GM23338 (cell line): ENCODE measurements around the gene PCP4. TPM values are rescaled to one million over a fixed set of nuclear protein-coding genes. Genes with fewer than 3 reads are reported as not detected.

Source experiments
- ATAC-seq: fragments of 200-7000 bp; cut with Tn5 transposase; 3 replicates; pipeline ENCODE4 v1.9.1; 2020
- DNase-seq: peaks from one replicate; pipeline ENCODE4 v3.0.0-alpha.2; 2015; ENCODE audit warnings: low spot score
- H2AFZ ChIP-seq: fragments of 200-600 bp; sonication (generic); 2 replicates; pipeline ENCODE4 v1.8.0; 2016; ENCODE audit warnings: antibody characterized with exemption, mild to moderate bottlenecking, moderate library complexity
- H3F3A ChIP-seq: fragments of 200-600 bp; sonication (generic); replicated peaks from 2 replicates; pipeline ENCODE4 v1.8.0; 2017; ENCODE audit warnings: antibody characterized with exemption, mixed run types, low read depth
- H3K27ac ChIP-seq: fragments of 200-600 bp; sonication (generic); 2 replicates; pipeline ENCODE4 v1.6.1; 2016; ENCODE audit warnings: low read depth
- H3K27me3 ChIP-seq: fragments of 200-600 bp; sonication (generic); 2 replicates; pipeline ENCODE4 v1.8.0; 2016; ENCODE audit warnings: mild to moderate bottlenecking, mixed run types, moderate library complexity; ENCODE audit not compliant: insufficient read depth
- H3K36me3 ChIP-seq: fragments of 200-600 bp; sonication (generic); 2 replicates; pipeline ENCODE4 v1.8.0; 2016; ENCODE audit warnings: mild to moderate bottlenecking; ENCODE audit not compliant: insufficient read depth
- H3K4me1 ChIP-seq: fragments of 200-600 bp; sonication (generic); 2 replicates; pipeline ENCODE4 v1.8.0; 2016; ENCODE audit warnings: mild to moderate bottlenecking, moderate library complexity; ENCODE audit not compliant: insufficient read depth
- H3K4me2 ChIP-seq: fragments of 200-600 bp; sonication (generic); 2 replicates; pipeline ENCODE4 v1.7.1; 2017; ENCODE audit warnings: mixed run types
- H3K4me3 ChIP-seq: fragments of 200-600 bp; sonication (generic); 2 replicates; pipeline ENCODE4 v1.6.1; 2016; ENCODE audit warnings: mixed run types
- H3K79me2 ChIP-seq: fragments of 200-600 bp; sonication (generic); replicated peaks from 2 replicates; pipeline ENCODE4 v1.8.0; 2017; ENCODE audit warnings: mild to moderate bottlenecking; ENCODE audit not compliant: insufficient read depth
- H3K9me2 ChIP-seq: fragments of 200-600 bp; sonication (generic); 2 replicates; pipeline ENCODE4 v1.8.0; 2017; ENCODE audit not compliant: insufficient read depth
- H4K20me1 ChIP-seq: fragments of 200-600 bp; sonication (generic); replicated peaks from 2 replicates; pipeline ENCODE4 v1.8.0; 2017; ENCODE audit warnings: mild to moderate bottlenecking; ENCODE audit not compliant: insufficient read depth
- H3K27ac Mint-ChIP-seq: 2 replicates; pipeline ENCODE4 v1.8.0; 2020; ENCODE audit warnings: inconsistent platforms, mild to moderate bottlenecking, moderate library complexity, mixed read lengths
- H3K27me3 Mint-ChIP-seq: 3 replicates; pipeline ENCODE4 v1.8.0; 2022; ENCODE audit warnings: low read depth, mild to moderate bottlenecking, moderate library complexity, mixed read lengths, inconsistent platforms; ENCODE audit not compliant: insufficient read depth, poor library complexity
- H3K36me3 Mint-ChIP-seq: 3 replicates; pipeline ENCODE4 v1.8.0; 2021; ENCODE audit warnings: low read depth, mild to moderate bottlenecking, inconsistent platforms, moderate library complexity, mixed read lengths
- H3K4me1 Mint-ChIP-seq: 3 replicates; pipeline ENCODE4 v1.8.0; 2020; ENCODE audit warnings: mild to moderate bottlenecking, inconsistent platforms, mixed read lengths
- H3K4me3 Mint-ChIP-seq: 3 replicates; pipeline ENCODE4 v1.8.0; 2021; ENCODE audit warnings: moderate library complexity, mild to moderate bottlenecking, inconsistent platforms, mixed read lengths
- H3K9me3 Mint-ChIP-seq: 3 replicates; pipeline ENCODE4 v1.8.0; 2020; ENCODE audit warnings: moderate library complexity, mild to moderate bottlenecking, inconsistent platforms, mixed read lengths
- CREB1 ChIP-seq: fragments of 250-450 bp; sonication (Bioruptor Pico); IDR thresholded peaks from 2 replicates; pipeline ENCODE4 v1.5.0; 2020; ENCODE audit warnings: low read depth, mild to moderate bottlenecking, moderate library complexity
- ETS1 ChIP-seq: IDR thresholded peaks from 2 replicates; pipeline ENCODE4 v1.6.1; 2016; ENCODE audit warnings: antibody characterized with exemption
- EZH2 ChIP-seq: fragments of 200-600 bp; sonication (generic); IDR thresholded peaks from one replicate; pipeline ENCODE4 v1.8.0; 2017; ENCODE audit warnings: antibody characterized with exemption, mild to moderate bottlenecking, low read depth; ENCODE audit not compliant: unreplicated experiment
- EZH2phosphoT487 ChIP-seq: fragments of 200-600 bp; sonication (generic); IDR thresholded peaks from one replicate; pipeline ENCODE4 v1.8.1; 2018; ENCODE audit warnings: antibody characterized with exemption; ENCODE audit not compliant: unreplicated experiment
- JUNB ChIP-seq: IDR thresholded peaks from one replicate; pipeline ENCODE4 v1.6.1; 2016; ENCODE audit warnings: antibody characterized with exemption; ENCODE audit not compliant: unreplicated experiment
- NANOG ChIP-seq: IDR thresholded peaks from 2 replicates; pipeline ENCODE4 v1.6.1; 2016; ENCODE audit warnings: antibody characterized with exemption, borderline replicate concordance
- POLR2AphosphoS5 ChIP-seq: IDR thresholded peaks from 2 replicates; pipeline ENCODE4 v1.6.1; 2016; ENCODE audit warnings: antibody characterized with exemption, low read depth
- REST ChIP-seq: IDR thresholded peaks from one replicate; pipeline ENCODE4 v1.6.1; 2018; ENCODE audit warnings: antibody characterized with exemption; ENCODE audit not compliant: unreplicated experiment
- STAT1 ChIP-seq: IDR thresholded peaks from one replicate; pipeline ENCODE4 v1.6.1; 2016; ENCODE audit warnings: antibody characterized with exemption; ENCODE audit not compliant: unreplicated experiment
- ZNF114 ChIP-seq: fragments of 250-450 bp; sonication (Bioruptor Pico); IDR thresholded peaks from 2 replicates; pipeline ENCODE4 v1.5.0; 2020; ENCODE audit warnings: mild to moderate bottlenecking, moderate library complexity
- ZNF331 ChIP-seq: fragments of 250-450 bp; sonication (Bioruptor Pico); IDR thresholded peaks from 2 replicates; pipeline ENCODE4 v1.5.0; 2020; ENCODE audit warnings: low read depth, mild to moderate bottlenecking, moderate library complexity
- ZNF462 ChIP-seq: fragments of 250-450 bp; sonication (Bioruptor Pico); IDR thresholded peaks from 2 replicates; pipeline ENCODE4 v1.5.0; 2020; ENCODE audit warnings: mild to moderate bottlenecking, moderate library complexity
- polyA plus RNA-seq: library from polyadenylated mRNA; unstranded; fragments of >200 nt; fragmentation: Nextera tagmentation; extraction: Ambion mirVana; gene quantifications from 2 replicates; pipeline ENCODE4 v1.2.1, GENCODE V29; 2016
- total RNA-seq: library from RNA; depleted of rRNA; stranded (reverse); fragments of >200 nt; shearing (Covaris generic); gene quantifications from 2 replicates; pipeline ENCODE4 v1.2.3, GENCODE V29; 2014

PCP4 gene
- total and polyA plus RNA-seq, 2 experiments from 2014 or later: 7.3 TPM; not detected in 1

DNA sequence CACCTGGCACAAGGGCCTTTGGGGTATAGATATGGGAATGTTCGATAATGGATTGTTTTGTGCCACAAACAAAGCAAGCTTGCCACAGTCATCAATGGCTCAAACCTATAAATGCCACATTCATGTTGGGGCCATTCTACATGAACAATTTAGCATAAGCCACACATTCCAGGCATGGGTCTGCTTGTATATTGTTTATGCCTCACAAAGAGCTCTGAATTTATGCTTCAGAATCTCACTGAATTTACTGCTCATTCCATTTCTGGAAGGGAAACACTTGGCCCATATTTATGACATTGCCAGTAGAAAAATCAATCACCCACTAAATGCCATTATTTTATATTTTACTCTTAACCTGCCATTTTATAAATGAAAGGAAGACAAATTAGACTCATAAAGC lies 6.4 kb downstream of the PCP4 start (continued):
- TF ChIP-seq ZNF462 (CRISPR knock-in tag) (no peak), NANOG (no peak), EZH2phosphoT487 (no peak), REST (no peak), ZNF114 (CRISPR knock-in tag) (no peak), JUNB (no peak)

DNA sequence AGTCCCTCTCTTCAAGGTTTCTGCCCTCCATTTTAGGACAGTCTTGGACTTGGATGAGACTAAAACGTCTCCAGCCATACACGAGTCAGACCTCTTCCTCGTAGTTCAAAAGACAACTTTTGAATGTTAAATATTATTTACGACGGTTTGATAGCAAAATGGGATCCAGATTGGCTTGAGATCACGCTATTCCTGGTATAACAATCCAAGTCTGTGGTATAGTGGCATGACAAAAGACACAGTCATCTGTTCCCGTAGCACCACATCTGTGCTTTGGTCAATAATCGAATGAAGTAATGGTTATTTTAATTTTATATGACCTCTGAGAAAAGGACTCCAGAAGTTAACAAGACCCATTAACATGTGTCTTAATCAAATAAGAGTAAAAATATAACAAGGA lies 7.0 kb downstream of the PCP4 start:
- no peaks in the 10 kb centered on the region for H3K9me2 ChIP-seq
- no peak overlapping the region for H3K4me2 ChIP-seq
- H2AFZ ChIP-seq: no peak overlapping the region
- no peaks in the 10 kb centered on the region for H3K36me3 ChIP-seq
- H3K79me2 ChIP-seq: no peaks in the 10 kb centered on the region
- peaks cover 4% of the 10 kb centered on the region for H3K27me3 Mint-ChIP-seq
- ATAC-seq (no peak), DNase-seq (no peak)
- no peak overlapping the region for H3K27ac Mint-ChIP-seq
- H3K4me3 ChIP-seq: no peak overlapping the region
- no peak overlapping the region for H3K4me3 Mint-ChIP-seq
- H4K20me1 ChIP-seq: no peaks in the 10 kb centered on the region
- H3K36me3 Mint-ChIP-seq: no peaks in the 10 kb centered on the region
- no peaks in the 10 kb centered on the region for H3K9me3 Mint-ChIP-seq
- H3K27me3 ChIP-seq: no peaks in the 10 kb centered on the region
- H3K4me1 ChIP-seq: no peaks in the 10 kb centered on the region
- H3K4me1 Mint-ChIP-seq: peaks cover 4% of the 10 kb centered on the region; the same call in 1 of the 3 replicates
- no peaks in the 10 kb centered on the region for H3F3A ChIP-seq
- H3K27ac ChIP-seq: no peak overlapping the region
- TF ChIP-seq JUNB (no peak), EZH2 (no peak), REST (no peak), ZNF331 (CRISPR knock-in tag) (no peak), CREB1 (CRISPR knock-in tag) (no peak), STAT1 (no peak), ETS1 (no peak), POLR2AphosphoS5 (no peak), EZH2phosphoT487 (no peak)
